ENCODE results near the gene OR2T27. TPM values are rescaled to one million over a fixed set of nuclear protein-coding genes. Genes with fewer than 3 reads are reported as not detected.
"Not testable (repeated sequence)": the region's sequence is repeated elsewhere in the genome, so short reads cannot be mapped to it uniquely, and the experiment has no call there.

The OR2T27 gene
- total RNA-seq, 1 experiment from 2014 or later: not detected

GRCh38 chr1:248641583-248641982, 13.7 kb downstream of the OR2T27 start:
- DNase-seq (ENCODE audit: low spot score); H3K36me3 ChIP-seq (ENCODE audit: insufficient read depth, low read length, poor library complexity, severe bottlenecking); POLR2A ChIA-PET (ENCODE audit: low non-redundant PET); H3K4me3 ChIP-seq (ENCODE audit: low read depth, low read length, poor library complexity, severe bottlenecking); H3K27me3 ChIP-seq (replicated peaks; ENCODE audit: insufficient read depth, low read depth, low read length, poor library complexity); CTCF ChIA-PET; H3K4me1 ChIP-seq (ENCODE audit: insufficient read depth, low read length, poor library complexity, severe bottlenecking); intact Hi-C loops (cut with micrococcal nuclease; ENCODE audit: unreplicated experiment); BruUV-seq (replicated peaks); H3K27ac ChIP-seq (ENCODE audit: low read depth, low read length, poor library complexity, severe bottlenecking); H3K9me3 ChIP-seq (ENCODE audit: low read depth, low read length, poor library complexity, severe bottlenecking): not testable (repeated sequence)

GRCh38 chr1:248640906-248641305, 14.4 kb downstream of the OR2T27 start:
- H3K4me3 ChIP-seq (ENCODE audit: low read depth, low read length, poor library complexity, severe bottlenecking); H3K4me1 ChIP-seq (ENCODE audit: insufficient read depth, low read length, poor library complexity, severe bottlenecking); CTCF ChIA-PET; H3K27ac ChIP-seq (ENCODE audit: low read depth, low read length, poor library complexity, severe bottlenecking); BruUV-seq (replicated peaks); POLR2A ChIA-PET (ENCODE audit: low non-redundant PET); H3K27me3 ChIP-seq (replicated peaks; ENCODE audit: insufficient read depth, low read depth, low read length, poor library complexity); H3K36me3 ChIP-seq (ENCODE audit: insufficient read depth, low read length, poor library complexity, severe bottlenecking); H3K9me3 ChIP-seq (ENCODE audit: low read depth, low read length, poor library complexity, severe bottlenecking); DNase-seq (ENCODE audit: low spot score); intact Hi-C loops (cut with micrococcal nuclease; ENCODE audit: unreplicated experiment): not testable (repeated sequence)

DNA sequence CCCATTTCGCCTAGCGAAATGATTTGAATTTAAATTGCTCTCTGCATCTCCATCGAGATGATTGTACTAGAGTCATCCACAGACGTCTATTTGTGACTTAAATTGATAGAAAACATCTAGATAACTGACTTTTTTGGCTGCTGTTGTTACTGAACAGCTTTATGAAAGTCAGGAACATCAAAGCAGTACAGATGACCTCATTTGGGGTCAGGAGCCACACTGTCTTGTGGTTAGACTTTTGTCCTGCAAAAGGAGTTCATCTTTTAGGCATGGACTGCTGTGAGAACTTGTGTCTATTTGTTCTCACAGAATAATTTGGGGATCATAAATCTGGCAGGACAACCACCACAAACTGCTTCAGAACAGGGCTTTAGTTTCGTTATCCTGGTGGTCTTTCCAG, 15.7 kb downstream of the OR2T27 start:
- H3K4me1 ChIP-seq (ENCODE audit: insufficient read depth, low read length, poor library complexity, severe bottlenecking); H3K9me3 ChIP-seq (ENCODE audit: low read depth, low read length, poor library complexity, severe bottlenecking); POLR2A ChIA-PET (ENCODE audit: low non-redundant PET); BruUV-seq (replicated peaks); intact Hi-C loops (cut with micrococcal nuclease; ENCODE audit: unreplicated experiment); H3K4me3 ChIP-seq (ENCODE audit: low read depth, low read length, poor library complexity, severe bottlenecking); DNase-seq (ENCODE audit: low spot score); H3K27ac ChIP-seq (ENCODE audit: low read depth, low read length, poor library complexity, severe bottlenecking); H3K36me3 ChIP-seq (ENCODE audit: insufficient read depth, low read length, poor library complexity, severe bottlenecking); H3K27me3 ChIP-seq (replicated peaks; ENCODE audit: insufficient read depth, low read depth, low read length, poor library complexity); CTCF ChIA-PET: not testable (repeated sequence)

DNA sequence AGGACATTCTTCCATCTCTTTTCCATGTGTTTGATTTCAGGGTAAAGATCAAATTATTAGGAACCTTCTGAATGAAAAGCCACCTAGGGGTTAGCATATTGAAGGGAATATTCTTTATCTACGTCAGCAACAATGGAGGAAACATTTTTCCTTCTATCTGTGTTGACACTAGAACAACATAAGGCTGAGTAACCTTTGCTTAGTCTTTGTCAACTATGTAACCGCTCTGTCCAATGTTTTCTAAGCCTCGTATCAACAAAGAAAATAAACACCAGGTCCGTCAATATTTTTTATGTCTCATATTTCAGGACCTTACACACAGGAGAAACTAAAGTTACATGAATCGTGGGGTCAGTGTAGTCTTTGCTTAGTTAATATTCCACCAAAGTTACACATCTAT, 18.7 kb downstream of the OR2T27 start:
- BruUV-seq (replicated peaks); H3K36me3 ChIP-seq (ENCODE audit: insufficient read depth, low read length, poor library complexity, severe bottlenecking); POLR2A ChIA-PET (ENCODE audit: low non-redundant PET); intact Hi-C loops (cut with micrococcal nuclease; ENCODE audit: unreplicated experiment); H3K4me3 ChIP-seq (ENCODE audit: low read depth, low read length, poor library complexity, severe bottlenecking); CTCF ChIA-PET; H3K27ac ChIP-seq (ENCODE audit: low read depth, low read length, poor library complexity, severe bottlenecking); H3K27me3 ChIP-seq (replicated peaks; ENCODE audit: insufficient read depth, low read depth, low read length, poor library complexity); DNase-seq (ENCODE audit: low spot score); H3K4me1 ChIP-seq (ENCODE audit: insufficient read depth, low read length, poor library complexity, severe bottlenecking); H3K9me3 ChIP-seq (ENCODE audit: low read depth, low read length, poor library complexity, severe bottlenecking): not testable (repeated sequence)

- POLR2A ChIA-PET (ENCODE audit: low non-redundant PET); H3K4me3 ChIP-seq (ENCODE audit: low read depth, low read length, poor library complexity, severe bottlenecking); BruUV-seq (replicated peaks); CTCF ChIA-PET; H3K9me3 ChIP-seq (ENCODE audit: low read depth, low read length, poor library complexity, severe bottlenecking); H3K36me3 ChIP-seq (ENCODE audit: insufficient read depth, low read length, poor library complexity, severe bottlenecking); H3K27ac ChIP-seq (ENCODE audit: low read depth, low read length, poor library complexity, severe bottlenecking); H3K27me3 ChIP-seq (replicated peaks; ENCODE audit: insufficient read depth, low read depth, low read length, poor library complexity); DNase-seq (ENCODE audit: low spot score): not testable (repeated sequence)
- intact Hi-C loops (cut with micrococcal nuclease; ENCODE audit: unreplicated experiment): loop anchor here (5.0 kb wide), 2 partner anchors 152 to 178 kb away; no protein-coding TSS in a partner anchor
- peaks cover 18% of the 10 kb centered on the region for H3K4me1 ChIP-seq (ENCODE audit: insufficient read depth, low read length, poor library complexity, severe bottlenecking)
These were observed 20.3 kb downstream of the OR2T27 start, which contains the start of gene OR2T11 for GRCh38 chr1:248634991-248635390. OR2T11 (minus strand) TSS chr1:248635091; CDS start chr1:248627128, 7,963 bp downstream.
